ENCODE results near the gene TIGD3. TPM values are rescaled to one million over a fixed set of nuclear protein-coding genes. Genes with fewer than 3 reads are reported as not detected.

The TIGD3 gene
- total and polyA plus RNA-seq, 2 of the 13 experiments (the other 11 are each of a cell fraction or from before 2014, with no cell fraction given) = 0.49 to 4.9 TPM

GRCh38 chr11:65354265-65355012, at the start of gene TIGD3 (continued):
- no peak for TF ChIP-seq ATF6 (CRISPR knock-in tag; conservative IDR thresholded peaks at IDR 0.05)
- no peak for TF ChIP-seq ZBTB1 (CRISPR knock-in tag; IDR thresholded peaks at IDR 0.05; ENCODE audit: borderline replicate concordance)
- no peak for TF ChIP-seq GPBP1L1 (CRISPR knock-in tag; IDR thresholded peaks at IDR 0.05)
- 0 out of 2 replicates have a peak, but pooled peaks have one; percentile 28 for TF ChIP-seq TAF1 (CRISPR knock-in tag; IDR thresholded peaks at IDR 0.05)
- TF ChIP-seq PBX2 (CRISPR knock-in tag; IDR thresholded peaks at IDR 0.05) = no peak
- TF ChIP-seq ZMAT5 (CRISPR knock-in tag; IDR thresholded peaks at IDR 0.05; ENCODE audit: borderline replicate concordance, low read depth) = no peak
- TF ChIP-seq BORCS8-MEF2B (CRISPR knock-in tag; IDR thresholded peaks at IDR 0.05) = no peak
- TF ChIP-seq ZBTB38 (CRISPR knock-in tag; IDR thresholded peaks at IDR 0.05) = no peak
- no peak; the same call in 1 of the 2 replicates for TF ChIP-seq NR2F2 (IDR thresholded peaks at IDR 0.05; ENCODE audit: borderline replicate concordance, low read depth)
- TF ChIP-seq ZBTB7A (CRISPR knock-in tag; IDR thresholded peaks at IDR 0.05) = no peak
- no peak for TF ChIP-seq GTF2F1 (IDR thresholded peaks at IDR 0.05; ENCODE audit: low read length)
- peak; percentile 60; the same call in 1 of the 2 replicates for TF ChIP-seq SNAPC2 (CRISPR knock-in tag; IDR thresholded peaks at IDR 0.05)
- 0 out of 2 replicates have a peak, but pooled peaks have one; percentile 37 for TF ChIP-seq ZNF367 (CRISPR knock-in tag; IDR thresholded peaks at IDR 0.05; ENCODE audit: borderline replicate concordance)
- no peak for TF ChIP-seq SP1 (IDR thresholded peaks at IDR 0.05)
- peak; percentile 76; the same call in 1 of the 2 replicates for TF ChIP-seq SP1 (CRISPR knock-in tag; IDR thresholded peaks at IDR 0.05)
- TF ChIP-seq DMTF1 (CRISPR knock-in tag; IDR thresholded peaks at IDR 0.05) = no peak
- no peak for TF ChIP-seq KDM6A (CRISPR knock-in tag; IDR thresholded peaks at IDR 0.05; ENCODE audit: low read depth)
- TF ChIP-seq ZNF276 (CRISPR knock-in tag; IDR thresholded peaks at IDR 0.05; ENCODE audit: low read depth) = no peak
- TF ChIP-seq ZNF549 (CRISPR knock-in tag; IDR thresholded peaks at IDR 0.05) = no peak
- TF ChIP-seq TMF1 (CRISPR knock-in tag; IDR thresholded peaks at IDR 0.05; ENCODE audit: low read depth) = peak; percentile 32; the same call in 1 of the 2 replicates
- TF ChIP-seq ZSCAN31 (CRISPR knock-in tag; IDR thresholded peaks at IDR 0.05; ENCODE audit: low read depth) = peak; percentile 60
